HEK293T (cell line): ENCODE results near the gene IL25.

Experiments used
- ARNT ChIP-seq: fragments of 450-650 bp; IDR thresholded peaks from 2 replicates; pipeline ENCODE4 v1.6.1; 2017; ENCODE audit warnings: mild to moderate bottlenecking
- BHLHE40 ChIP-seq: fragments of 450-650 bp; IDR thresholded peaks from 2 replicates; pipeline ENCODE4 v1.6.1; 2016; ENCODE audit warnings: mild to moderate bottlenecking, moderate library complexity, borderline replicate concordance
- CTBP1 ChIP-seq: fragments of 450-650 bp; IDR thresholded peaks from 2 replicates; pipeline ENCODE4 v1.6.1; 2016; ENCODE audit warnings: borderline replicate concordance
- ELF4 ChIP-seq: fragments of 450-650 bp; IDR thresholded peaks from 2 replicates; pipeline ENCODE4 v1.6.1; 2017; ENCODE audit warnings: antibody characterized with exemption
- FOXA1 ChIP-seq: fragments of 450-650 bp; IDR thresholded peaks from 2 replicates; pipeline ENCODE4 v1.6.1; 2016; ENCODE audit warnings: mild to moderate bottlenecking
- FOXK2 ChIP-seq: fragments of 450-650 bp; IDR thresholded peaks from 2 replicates; pipeline ENCODE4 v1.6.1; 2016; ENCODE audit warnings: mild to moderate bottlenecking
- FOXM1 ChIP-seq: fragments of 450-650 bp; IDR thresholded peaks from 2 replicates; pipeline ENCODE4 v1.6.1; 2017; ENCODE audit warnings: mild to moderate bottlenecking, borderline replicate concordance
- HDGF ChIP-seq: fragments of 450-650 bp; IDR thresholded peaks from 2 replicates; pipeline ENCODE4 v1.6.1; 2017; ENCODE audit warnings: antibody characterized with exemption, borderline replicate concordance
- LEF1 ChIP-seq: fragments of 450-650 bp; IDR thresholded peaks from 2 replicates; pipeline ENCODE4 v1.6.1; 2017; ENCODE audit warnings: mild to moderate bottlenecking, borderline replicate concordance
- SP1 ChIP-seq: fragments of 450-650 bp; IDR thresholded peaks from 2 replicates; pipeline ENCODE4 v1.6.1; 2017
- SUZ12 ChIP-seq: fragments of 450-650 bp; IDR thresholded peaks from 2 replicates; pipeline ENCODE4 v1.6.1; 2016; ENCODE audit warnings: mild to moderate bottlenecking
- TARDBP ChIP-seq: fragments of 450-650 bp; IDR thresholded peaks from 2 replicates; pipeline ENCODE4 v1.6.1; 2016
- ZNF384 ChIP-seq: fragments of 450-650 bp; IDR thresholded peaks from 2 replicates; pipeline ENCODE4 v1.6.1; 2016
- TF ChIP-seq, protein P1 (sequence below): fragments of 450-650 bp; IDR thresholded peaks from 2 replicates; pipeline ENCODE4 v1.6.1; 2016

DNA sequence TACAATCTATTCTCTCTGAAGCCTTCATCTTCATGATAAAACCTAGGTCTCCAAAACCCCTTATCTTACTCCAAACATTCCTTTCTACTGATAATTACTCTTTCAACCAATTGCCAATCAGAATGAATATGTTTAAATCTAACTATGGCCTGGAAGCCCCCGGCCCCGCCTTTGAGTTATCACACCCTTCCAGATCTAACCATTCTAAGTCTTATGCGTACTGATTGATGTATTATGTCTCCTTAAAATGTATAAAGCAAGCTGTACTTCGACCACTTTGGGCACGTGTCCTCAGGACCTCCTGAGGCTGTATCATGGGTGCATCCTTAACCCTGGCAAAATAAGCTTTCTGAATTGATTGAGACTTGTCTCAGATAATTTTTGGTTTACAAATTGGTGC is 37.0 kb upstream of the IL25 start:
- TF ChIP-seq ZNF384 (no peak), SP1 (no peak), BHLHE40 (no peak), TARDBP (no peak), FOXM1 (no peak), FOXA1 (no peak), FOXK2 (no peak), LEF1 (no peak), ELF4 (no peak), SUZ12 (no peak), HDGF (no peak), CTBP1 (no peak), ARNT (no peak)
- TF ChIP-seq, protein P1, sequence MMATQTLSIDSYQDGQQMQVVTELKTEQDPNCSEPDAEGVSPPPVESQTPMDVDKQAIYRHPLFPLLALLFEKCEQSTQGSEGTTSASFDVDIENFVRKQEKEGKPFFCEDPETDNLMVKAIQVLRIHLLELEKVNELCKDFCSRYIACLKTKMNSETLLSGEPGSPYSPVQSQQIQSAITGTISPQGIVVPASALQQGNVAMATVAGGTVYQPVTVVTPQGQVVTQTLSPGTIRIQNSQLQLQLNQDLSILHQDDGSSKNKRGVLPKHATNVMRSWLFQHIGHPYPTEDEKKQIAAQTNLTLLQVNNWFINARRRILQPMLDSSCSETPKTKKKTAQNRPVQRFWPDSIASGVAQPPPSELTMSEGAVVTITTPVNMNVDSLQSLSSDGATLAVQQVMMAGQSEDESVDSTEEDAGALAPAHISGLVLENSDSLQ, result no peak
